GM12891 (cell line): ENCODE measurements around the gene CMTM2.

ENCODE experiments used
- PAX5 ChIP-seq: IDR thresholded peaks from 2 replicates; pipeline ENCODE4 v1.6.1; 2011; ENCODE audit warnings: low read length, moderate library complexity, mild to moderate bottlenecking; ENCODE audit not compliant: insufficient read depth, severe bottlenecking
- POLR2A ChIP-seq: IDR thresholded peaks from 2 replicates; pipeline ENCODE4 v1.6.1; 2011; ENCODE audit warnings: low read depth, low read length, control low read depth
- POLR2AphosphoS5 ChIP-seq: IDR thresholded peaks from 2 replicates; pipeline ENCODE4 v1.6.1; 2011; ENCODE audit warnings: low read depth, low read length, control low read depth
- POU2F2 ChIP-seq: IDR thresholded peaks from 2 replicates; pipeline ENCODE4 v1.6.1; 2011; ENCODE audit warnings: low read depth, mild to moderate bottlenecking, control low read depth, low read length, moderate library complexity
- SPI1 ChIP-seq: IDR thresholded peaks from 2 replicates; pipeline ENCODE4 v1.6.1; 2011; ENCODE audit warnings: low read depth, low read length, control low read depth
- TAF1 ChIP-seq: IDR thresholded peaks from 2 replicates; pipeline ENCODE4 v1.6.1; 2011; ENCODE audit warnings: low read depth, low read length, control low read depth

GRCh38 chr16:66538910-66539309 is 40.4 kb upstream of the CMTM2 start:
- TF ChIP-seq POLR2A: no peak
- no peak for TF ChIP-seq POLR2AphosphoS5
- no peak for TF ChIP-seq SPI1
- no peak for TF ChIP-seq TAF1
- no peak for TF ChIP-seq PAX5
- TF ChIP-seq POU2F2: no peak
